Stomach (tissue), 4 donors: ENCODE measurements around the gene LGALS7B.

Experiments
- CTCF ChIP-seq, 7 experiments: fragments of 450-650 bp in 4 of 7; fragments of 200-600 bp in 3 of 7; sonication (generic) in 3 of 7; IDR thresholded peaks; one replicate each; pipeline ENCODE4 v1.5.1; 2016 to 2019; ENCODE audit warnings: antibody characterized with exemption in 7 of 7, control low read depth in 2 of 7, mild to moderate bottlenecking in 1 of 7
- EP300 ChIP-seq: sonication (generic); formaldehyde crosslinking; IDR thresholded peaks from one replicate; pipeline ENCODE4 v1.6.1; 2017; ENCODE audit warnings: antibody characterized with exemption
- POLR2A ChIP-seq, 4 donors: fragments of 450-650 bp; IDR thresholded peaks; one replicate each; pipeline ENCODE4 v1.6.1; 2016; ENCODE audit warnings: antibody characterized with exemption in 4 of 4, control low read depth in 2 of 4, mild to moderate bottlenecking in 1 of 4, moderate library complexity in 1 of 4

- TF ChIP-seq CTCF (IDR thresholded peaks at IDR 0.05) = no peak
- no peak for TF ChIP-seq EP300
- no peak for TF ChIP-seq POLR2A (IDR thresholded peaks at IDR 0.05)
These were observed 14.6 kb upstream of the LGALS7B start for GRCh38 chr19:38774181-38774950.
